Amniotic stem cell (primary cell): ENCODE results near the gene SMURF2.
"Not testable (repeated sequence)": the region's sequence is repeated elsewhere in the genome, so short reads cannot be mapped to it uniquely, and the experiment has no call there.

Source experiments
- DNase-seq: peaks from one replicate; lab custom pipeline; 2025; lab: John Stamatoyannopoulos, UW

Gene SMURF2

DNA sequence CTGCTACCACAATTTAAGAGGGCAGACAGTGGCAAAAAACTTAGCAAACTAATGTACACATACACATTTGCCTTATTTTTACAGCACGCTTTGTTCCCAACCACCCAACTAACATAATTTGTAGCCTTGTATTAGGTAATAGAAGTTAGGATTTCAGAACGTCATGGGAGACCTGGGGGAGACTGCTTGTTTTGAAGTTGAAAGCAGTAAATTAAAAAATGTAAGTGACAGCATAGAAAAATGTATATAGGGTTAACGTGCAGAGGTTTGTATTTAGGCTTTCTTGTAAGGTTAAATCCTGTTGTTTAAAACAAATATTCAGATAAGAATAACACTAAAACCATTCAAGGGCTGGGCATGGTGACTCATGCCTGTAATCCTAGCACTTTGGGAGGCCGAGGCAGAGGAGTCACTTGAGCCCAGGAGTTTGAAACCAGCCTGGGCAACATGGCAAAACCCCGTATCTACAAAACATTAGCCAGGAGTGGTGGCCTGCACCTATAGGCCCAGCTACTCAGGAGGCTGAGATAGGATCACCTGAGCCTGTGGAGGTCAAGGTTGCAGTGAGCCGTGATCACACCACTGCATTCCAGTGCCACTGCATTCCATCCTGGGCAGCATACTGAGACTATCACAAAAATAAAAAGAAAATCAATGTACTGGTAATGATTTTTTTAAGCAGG, 2.3 kb upstream of the SMURF2 start:
- DNase-seq: not testable (repeated sequence)

DNA sequence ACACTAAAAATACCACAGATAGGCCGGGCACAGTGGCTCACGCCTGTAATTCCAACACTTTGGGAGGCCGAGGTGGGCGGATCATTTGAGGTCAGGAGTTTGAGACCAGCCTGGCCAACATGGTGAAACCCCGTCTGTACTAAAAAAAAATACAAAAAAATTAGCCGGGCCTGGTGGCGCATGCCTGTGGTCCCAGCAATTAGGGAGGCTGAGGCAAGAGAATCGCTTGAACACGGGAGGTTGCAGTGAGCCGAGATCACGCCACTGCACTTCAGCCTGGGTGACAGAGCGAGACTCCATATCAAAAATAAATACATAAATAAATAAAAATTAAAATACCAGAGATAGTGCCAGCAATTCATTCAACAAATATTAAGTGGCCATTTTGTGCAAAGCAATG, 1.7 kb upstream of the SMURF2 start:
- DNase-seq: not testable (repeated sequence)

DNA sequence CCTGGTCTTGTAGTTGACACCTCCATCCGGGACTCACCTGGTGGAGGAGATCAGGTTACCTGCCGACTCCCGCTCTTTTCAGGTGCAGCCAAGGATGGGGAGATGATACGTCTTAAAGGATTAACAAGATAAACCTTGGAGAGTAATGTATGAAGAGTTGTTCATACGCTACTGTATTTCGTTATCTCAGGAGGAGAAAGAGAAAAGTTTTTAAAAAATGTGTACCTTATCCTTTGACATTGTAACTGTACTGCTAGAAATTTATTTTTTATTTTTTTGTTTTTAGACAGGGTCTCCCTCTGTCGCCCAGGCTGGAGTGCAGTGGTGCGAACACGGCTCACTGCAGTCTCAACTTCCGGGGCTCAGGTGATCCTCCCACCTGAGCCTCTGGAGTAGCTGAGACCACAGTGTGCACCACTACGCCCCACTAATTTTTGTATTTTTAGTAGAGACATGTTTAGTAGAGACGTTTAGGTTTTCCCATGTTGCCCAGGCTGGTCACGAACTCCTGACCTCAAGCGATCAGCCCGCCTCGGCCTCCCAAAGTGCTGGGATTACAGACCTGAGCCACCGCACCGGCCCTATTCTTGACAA, 764 bp upstream of the SMURF2 start:
- DNase-seq: no peak

DNA sequence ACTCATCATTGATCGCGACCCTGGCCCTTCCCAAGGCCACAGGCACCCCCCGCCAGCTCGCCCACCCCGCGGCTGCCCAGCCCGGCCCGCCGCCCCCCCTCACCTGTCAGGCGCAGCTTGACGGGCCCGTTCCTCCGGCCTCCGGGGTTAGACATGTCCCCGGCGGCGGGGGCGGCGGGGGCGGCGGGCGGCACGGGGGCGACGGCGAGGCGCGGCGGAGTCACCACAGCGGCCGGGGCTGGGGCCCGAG, 456 bp downstream of the SMURF2 start:
- DNase-seq: no peak

DNA sequence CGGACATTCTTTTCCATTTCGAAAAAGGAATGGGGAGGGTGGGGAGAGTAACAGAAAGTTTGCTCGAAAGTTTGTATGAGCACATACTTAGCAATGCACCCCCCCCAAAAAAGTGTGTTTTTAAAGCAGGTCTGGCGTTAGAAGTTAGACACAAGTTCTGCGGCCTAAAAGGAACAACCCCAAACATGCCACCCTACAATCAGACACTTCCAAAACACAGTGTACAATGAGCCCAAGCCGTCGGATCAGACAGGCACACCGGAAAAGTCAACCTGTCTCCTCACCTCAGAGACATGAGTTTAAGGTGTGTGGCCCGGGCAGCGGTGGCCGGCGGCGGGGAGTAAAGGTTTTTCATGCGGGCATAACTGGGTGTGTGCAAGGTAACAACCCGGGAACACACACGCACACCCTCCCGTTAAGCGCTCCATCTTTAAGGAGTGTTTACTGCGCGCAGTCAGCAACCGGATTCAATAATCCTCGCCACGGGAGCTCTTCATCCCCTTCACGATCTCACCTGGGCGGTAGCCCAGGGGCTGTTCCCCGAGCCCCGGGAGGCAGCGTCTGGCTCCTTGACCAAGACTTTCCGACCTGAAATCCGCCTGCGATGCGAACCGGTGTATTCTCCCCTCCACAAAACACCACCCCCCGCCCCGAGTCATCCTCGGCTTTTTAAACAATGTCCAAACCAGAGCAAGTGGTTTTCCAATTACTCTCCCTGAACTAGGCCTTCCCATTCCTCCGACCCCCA, 955 bp downstream of the SMURF2 start:
- not testable (repeated sequence) for DNase-seq

DNA sequence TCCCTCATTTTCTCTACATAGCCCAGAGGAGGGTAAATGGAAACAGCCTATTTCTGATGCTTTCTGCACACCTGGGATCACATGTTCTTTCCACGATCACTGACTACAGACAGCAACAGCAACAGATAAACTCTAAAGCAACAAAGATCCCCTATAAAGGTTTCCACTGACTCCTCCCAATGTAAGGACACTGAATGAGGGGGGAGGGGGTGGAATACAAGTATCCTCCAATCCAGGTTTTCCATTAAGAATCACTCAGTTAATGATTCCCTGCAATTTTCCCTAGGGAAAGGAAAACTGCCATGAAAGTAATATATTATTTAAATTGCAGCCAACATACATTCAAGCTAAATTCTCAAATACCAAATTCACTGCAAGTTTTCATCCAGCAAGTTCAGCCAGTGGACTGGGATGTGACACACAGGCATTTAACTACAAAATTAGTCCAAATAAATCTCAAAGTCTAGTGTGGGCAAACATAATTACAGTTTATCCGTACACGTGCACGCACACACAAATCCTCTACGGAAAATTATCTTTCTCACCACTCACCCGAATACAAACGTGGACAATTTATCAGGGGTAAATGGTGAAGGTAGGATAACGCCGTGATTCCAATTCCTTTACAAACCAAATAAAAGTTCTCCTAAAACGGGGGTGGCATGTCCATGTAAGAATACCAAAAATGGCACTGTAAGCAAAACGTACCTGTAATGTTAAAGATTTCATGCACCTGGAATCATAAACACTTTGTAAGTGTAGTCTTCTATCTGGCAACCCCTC, 1.7 kb downstream of the SMURF2 start:
- DNase-seq: not testable (repeated sequence)

DNA sequence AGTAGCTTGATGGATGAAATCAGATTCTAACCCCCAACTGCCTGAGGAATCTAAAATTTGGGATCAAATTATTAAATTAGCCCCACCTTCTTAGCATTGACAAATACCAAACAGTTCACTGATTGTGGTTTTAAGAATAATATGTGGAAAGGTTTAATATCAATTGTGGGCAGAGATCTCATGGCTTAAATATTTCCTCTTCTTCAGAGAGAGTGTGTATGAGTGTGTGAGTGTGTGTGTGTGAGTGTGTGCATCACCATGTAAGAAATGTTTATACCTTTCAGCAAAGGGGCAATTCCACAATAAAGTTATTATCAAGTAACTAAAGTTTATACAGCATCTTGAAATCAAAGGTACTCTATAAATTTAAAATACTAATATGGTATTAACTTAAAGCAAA, 3.2 kb downstream of the SMURF2 start:
- DNase-seq: no peak

DNA sequence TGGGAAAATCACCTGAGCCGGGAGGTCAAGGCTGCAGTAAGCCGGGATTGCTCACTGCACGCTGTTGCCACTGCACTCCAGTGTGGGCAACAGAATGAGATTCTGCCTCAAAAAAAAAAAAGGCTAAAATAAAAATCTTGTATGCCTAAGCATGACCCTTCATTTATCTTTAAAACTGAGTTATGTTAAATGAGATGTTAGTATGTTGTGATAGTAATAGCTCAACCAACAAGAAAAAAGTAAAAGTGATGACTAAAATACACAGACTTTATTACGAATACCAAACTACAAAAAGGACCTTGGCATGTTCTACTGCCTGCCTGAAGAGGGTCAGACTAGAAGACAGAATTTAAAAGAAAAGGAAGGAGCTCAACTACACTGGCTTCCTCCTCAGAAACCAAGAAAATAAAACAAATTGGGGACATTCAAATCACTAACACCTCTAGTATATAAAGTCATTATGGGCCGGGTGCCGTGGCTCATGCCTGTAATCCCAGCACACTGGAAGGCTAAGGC, 4.4 kb downstream of the SMURF2 start:
- no peak for DNase-seq

DNA sequence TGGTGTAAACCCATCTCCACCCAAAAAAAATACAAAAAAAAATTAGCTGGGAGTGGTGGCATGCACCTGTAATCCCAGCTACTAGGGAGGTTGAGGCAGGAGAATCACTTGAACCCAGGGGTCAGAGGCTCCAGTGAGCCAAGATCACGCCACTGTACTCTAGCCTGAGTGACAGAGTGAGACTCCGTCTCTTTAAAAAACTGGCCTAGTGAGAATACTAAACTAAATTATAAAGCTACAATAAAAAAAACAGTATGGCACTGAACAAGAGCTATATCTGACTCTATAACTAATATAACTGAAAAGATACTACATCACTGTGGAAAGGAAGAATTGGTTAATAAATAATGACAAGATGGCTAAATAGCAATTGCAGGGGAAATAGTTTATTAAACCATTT, 6.4 kb downstream of the SMURF2 start:
- DNase-seq: no peak

DNA sequence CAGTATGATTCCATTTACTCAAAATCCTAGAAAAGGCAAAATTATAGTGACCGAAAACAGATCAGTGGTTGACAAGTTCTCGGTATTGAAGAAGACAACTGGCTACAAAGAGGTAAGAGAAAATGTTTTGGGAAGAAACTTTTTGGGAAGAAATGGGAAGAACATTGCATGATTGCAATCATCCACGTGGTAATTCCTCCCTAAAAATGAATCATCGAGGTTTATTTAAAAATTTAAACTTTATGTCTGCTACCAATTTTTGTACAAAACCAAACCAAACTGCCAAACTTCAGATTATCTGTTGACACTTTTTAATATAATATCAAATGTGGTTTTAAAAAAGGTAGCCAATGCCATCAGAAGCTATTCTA, 8.1 kb downstream of the SMURF2 start:
- DNase-seq: no peak

DNA sequence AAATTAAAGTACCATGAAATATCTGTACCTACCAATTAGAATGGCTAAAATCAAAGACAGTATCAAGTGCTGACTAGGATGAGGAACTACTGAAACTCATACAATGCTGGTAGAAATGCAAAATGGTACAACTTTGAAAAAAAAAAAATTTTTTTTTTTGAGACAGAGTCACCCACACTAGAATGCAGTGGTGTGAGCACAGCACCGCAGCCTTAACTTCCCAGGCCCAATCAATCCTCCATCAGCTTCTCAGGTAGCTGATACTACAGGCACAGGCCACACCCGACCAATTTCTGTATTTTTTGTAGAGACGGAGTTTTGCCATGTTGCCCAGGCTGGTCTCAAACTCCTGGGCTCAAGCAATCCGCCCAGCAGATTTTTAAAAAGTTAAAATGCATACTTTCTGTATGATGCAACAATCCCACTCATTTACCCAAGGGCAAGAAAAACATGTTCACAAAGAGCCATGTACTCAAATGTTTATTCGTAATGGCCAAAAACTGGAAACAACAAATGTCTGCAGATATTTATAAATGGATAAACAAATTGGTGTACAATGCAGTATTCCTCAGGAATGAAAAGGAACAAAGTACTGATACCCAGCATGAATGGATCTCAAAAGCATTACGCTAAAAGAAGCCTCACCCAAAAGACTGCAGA, 8.7 kb downstream of the SMURF2 start:
- no peak for DNase-seq

DNA sequence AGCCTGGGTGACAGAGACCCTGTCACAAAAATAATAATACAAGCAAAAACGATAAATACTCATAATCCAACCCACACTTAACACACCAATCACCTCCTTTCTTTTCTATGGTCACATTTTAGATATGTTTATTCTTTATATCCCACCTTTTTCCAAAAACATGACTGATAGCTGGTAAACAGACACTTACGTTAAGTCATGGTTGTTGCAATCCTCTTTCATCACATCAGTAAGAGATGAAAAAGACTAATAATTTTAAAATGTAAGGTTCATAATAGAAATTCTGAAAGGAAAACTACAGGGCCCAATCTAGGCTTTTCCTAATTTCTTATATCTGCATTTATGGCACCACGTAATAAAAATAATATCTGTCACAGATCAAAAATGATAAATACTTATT, 10.2 kb downstream of the SMURF2 start:
- no peak for DNase-seq

DNA sequence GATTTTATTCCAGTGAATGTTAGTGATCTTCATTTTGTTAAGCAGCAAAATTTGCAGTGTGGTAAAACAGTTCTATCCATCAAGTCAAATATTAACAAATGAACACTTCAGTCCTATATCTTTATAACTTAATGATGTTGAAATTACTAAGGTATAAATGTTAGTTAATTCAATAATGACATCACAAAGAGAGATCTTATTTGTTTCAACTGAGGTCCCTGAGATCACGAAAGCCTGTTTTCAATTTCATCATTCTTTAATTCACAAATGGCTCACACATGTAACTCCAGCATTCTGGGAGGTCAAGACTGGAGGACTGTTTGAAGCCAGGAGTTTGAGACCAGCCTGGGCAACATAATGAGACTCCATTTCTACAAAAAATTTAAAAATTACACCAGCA, 13.9 kb downstream of the SMURF2 start:
- DNase-seq: no peak

DNA sequence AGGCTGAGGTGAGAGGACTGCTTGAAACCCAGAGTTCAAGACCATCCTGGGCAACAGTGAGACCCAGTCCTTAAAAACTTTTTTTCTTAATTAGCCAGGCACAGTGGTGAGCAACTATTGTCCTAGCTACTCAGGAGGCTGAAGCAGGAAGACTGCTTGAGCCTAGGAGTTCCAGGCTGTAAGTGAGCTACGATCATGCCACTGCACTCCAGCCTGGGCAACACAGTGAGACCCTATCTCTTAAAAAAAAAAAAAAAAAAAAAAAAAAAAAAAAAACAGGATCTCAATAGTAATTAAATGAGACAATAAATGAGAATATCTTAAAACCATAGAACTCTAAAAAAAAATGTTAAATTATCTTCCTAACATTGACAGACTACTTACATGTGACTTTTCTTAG, 14.3 kb downstream of the SMURF2 start:
- DNase-seq: no peak

DNA sequence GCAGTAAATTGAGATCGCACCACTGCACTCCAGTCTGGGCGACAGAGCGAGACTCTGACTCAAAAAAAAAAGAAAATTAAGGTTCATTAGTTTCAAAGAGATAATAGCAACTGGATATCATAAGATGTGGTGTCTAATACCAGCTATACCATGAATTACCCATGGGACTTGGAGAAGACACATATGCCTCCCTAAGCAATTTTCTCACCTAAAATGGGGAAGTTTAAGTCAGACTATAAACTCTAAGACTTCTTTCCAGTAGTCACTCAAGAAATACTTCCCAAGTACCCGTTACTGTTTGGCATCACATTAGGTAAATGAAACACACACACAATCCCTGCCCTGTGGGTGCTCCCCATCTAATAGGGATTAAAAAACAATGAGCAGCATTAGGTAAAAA, 22.6 kb downstream of the SMURF2 start:
- DNase-seq: no peak

DNA sequence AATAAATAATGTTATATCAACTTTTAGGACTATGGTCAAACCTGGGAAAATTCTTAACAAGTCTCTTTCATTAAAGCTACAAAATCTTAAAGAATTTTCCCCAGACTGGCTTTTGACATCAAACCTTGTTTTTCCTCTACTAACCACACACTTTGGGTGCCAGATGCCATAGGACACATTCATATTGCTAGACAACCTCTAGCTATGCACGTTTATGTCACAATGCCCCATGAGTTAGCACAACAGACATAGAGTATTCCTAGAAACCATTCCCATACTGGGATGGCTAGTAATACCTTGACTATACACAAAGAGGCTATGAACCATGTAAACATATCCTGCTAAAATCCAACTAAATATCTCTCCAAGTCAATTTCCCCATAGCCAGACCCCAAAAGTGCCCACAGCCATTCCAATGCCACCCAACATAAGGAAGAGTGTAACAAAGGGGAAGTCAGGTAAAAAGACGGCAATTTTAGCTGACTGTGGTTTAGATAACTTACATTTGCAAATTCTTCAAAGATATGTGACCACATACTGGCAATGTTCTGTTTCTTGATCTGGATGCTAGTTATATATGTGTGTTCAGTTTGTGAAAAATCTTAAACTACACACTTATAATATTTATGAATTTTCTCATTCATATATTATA, 23.4 kb downstream of the SMURF2 start:
- DNase-seq: no peak

DNA sequence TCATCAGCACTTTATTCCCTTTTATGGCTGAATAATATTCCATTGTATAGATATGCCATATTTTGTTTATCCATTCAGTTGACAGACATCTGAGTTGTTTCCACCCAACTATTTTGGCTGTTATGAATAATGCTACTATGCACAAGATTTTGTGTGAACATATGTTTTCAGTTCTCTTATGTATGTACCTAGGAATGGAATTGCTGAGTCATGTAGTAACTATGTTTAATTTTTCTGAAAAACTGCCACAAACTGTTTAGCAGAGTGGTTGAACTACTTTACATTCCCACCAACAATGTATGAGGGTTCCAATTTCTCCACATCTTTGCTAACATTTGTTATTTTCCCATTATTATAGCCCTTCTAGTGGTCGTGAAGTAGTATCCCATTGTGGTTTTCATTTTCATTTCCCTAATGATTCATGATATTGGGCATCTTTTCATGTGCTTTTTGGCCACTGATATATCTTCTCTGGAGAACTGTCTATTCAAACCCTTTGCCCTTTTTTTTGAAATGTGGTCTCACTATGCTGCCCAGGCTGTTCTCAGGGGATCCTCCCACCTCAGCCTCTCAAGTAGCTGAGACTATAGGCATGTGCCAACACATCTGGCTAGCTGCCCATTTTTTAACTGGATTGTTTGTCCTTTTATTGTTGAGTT, 26.3 kb downstream of the SMURF2 start:
- peak; percentile 50 for DNase-seq

DNA sequence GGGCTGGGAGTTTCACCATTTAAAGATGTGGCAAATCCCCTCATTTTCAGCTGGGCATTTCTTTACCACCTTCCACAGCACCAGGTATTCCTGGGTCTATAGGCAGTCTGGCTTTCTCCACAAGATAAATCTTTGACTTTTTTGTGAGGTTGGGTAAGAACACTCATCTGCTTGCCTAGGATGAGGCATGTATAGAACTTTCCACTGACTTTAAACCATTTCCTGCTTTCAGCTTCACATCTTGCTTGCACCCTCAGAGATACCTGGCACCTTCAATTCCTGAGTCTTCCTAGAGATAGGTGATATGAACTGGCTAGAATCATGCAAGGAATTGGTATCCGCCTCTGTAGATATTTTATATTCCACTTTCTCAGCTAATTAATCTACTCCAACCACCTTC, 27.9 kb downstream of the SMURF2 start:
- no peak for DNase-seq

DNA sequence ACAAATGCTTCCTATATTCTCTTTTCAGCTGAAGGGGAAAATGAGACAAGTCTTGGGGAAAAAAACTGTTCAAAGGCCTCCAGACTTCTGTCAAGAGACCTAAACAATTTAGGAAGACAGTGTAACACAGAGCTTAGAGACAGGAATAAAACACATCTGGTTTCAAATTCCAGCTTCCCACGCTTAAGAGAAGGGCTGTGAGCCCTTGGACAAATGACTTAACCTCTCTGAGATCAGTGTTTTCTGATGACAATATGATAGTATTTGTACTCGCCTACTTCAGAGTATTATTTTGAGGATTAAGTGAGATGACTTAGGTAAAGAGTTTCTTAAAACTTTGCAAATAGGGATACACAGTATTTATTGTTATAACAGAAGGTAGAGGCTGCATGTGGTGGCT, 29.5 kb downstream of the SMURF2 start:
- DNase-seq: no peak

DNA sequence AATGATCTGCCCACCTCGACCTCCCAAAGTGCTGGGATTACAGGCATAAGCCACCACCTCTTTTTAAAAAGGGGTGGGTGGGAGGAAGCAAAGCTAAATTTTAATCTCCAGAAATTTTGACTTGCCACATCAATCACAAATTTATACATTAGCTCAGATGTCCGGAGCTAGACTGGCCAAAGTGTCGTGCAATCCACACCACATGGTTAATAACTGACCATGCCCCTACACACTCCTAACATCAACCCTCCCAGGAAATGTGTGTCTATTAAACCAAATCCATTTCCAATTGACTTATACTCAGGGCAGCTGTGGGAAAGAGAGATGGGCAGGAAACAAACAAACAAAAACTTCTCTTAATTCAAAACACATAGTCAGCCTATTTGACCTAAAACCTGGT, 29.9 kb downstream of the SMURF2 start:
- DNase-seq: no peak
